Transverse colon (tissue), 4 donors: ENCODE measurements around the gene COL4A5. TPM values are rescaled to one million over a fixed set of nuclear protein-coding genes. Genes with fewer than 3 reads are reported as not detected.

Experiments
- DNase-seq: peaks from one replicate; pipeline ENCODE4 v3.0.0-alpha.2; 2019
- H3K27ac ChIP-seq, 4 donors: fragments of 200-600 bp; sonication (generic); 2 replicates each; pipeline ENCODE4 v1.5.1; 2016 to 2018; ENCODE audit warnings: inconsistent platforms in 4 of 4
- H3K27me3 ChIP-seq: fragments of 200-600 bp; sonication (generic); 2 replicates; pipeline ENCODE4 v1.5.1; 2017; ENCODE audit warnings: inconsistent platforms
- H3K36me3 ChIP-seq, 4 donors: fragments of 200-600 bp; sonication (generic); 2 replicates each; pipeline ENCODE4 v1.5.1; 2017 to 2019; ENCODE audit warnings: inconsistent platforms in 4 of 4
- H3K4me1 ChIP-seq, 4 donors: fragments of 200-600 bp; sonication (generic); 2 replicates each; pipeline ENCODE4 v1.5.1; 2017 to 2020; ENCODE audit warnings: inconsistent platforms in 4 of 4
- H3K4me3 ChIP-seq, 4 donors: fragments of 200-600 bp; sonication (generic); 1 replicate in 1 of 4; 2 replicates in 3 of 4; pipeline versions ENCODE4 v1.5.1 to v1.6.1; 2017 to 2019; ENCODE audit warnings: inconsistent platforms in 4 of 4
- H3K9me3 ChIP-seq, 2 donors: fragments of 200-600 bp; sonication (generic); 2 replicates each; pipeline ENCODE4 v1.5.1; 2017 to 2019; ENCODE audit warnings: inconsistent platforms in 2 of 2
- EP300 ChIP-seq: sonication (generic); formaldehyde crosslinking; IDR thresholded peaks from one replicate; pipeline ENCODE4 v1.6.1; 2017; ENCODE audit warnings: antibody characterized with exemption, low read depth
- POLR2A ChIP-seq: fragments of 450-650 bp; IDR thresholded peaks from one replicate; pipeline ENCODE4 v1.6.1; 2016; ENCODE audit warnings: antibody characterized with exemption, mild to moderate bottlenecking, moderate library complexity
- POLR2AphosphoS5 ChIP-seq, 3 donors: sonication (generic); formaldehyde crosslinking; IDR thresholded peaks; one replicate each; pipeline ENCODE4 v1.6.1; 2016; ENCODE audit warnings: antibody characterized with exemption in 3 of 3
- WGBS, 2 donors: methylation state at CpG; one replicate each; pipeline ENCODE4 v1.1.5; 2018; ENCODE audit warnings: low coverage in 1 of 2; 5-methylcytosine and 5-hydroxymethylcytosine counted together
- in situ Hi-C, 4 donors: fragments of 200-750 bp; cut with MboI; loops; one replicate each; pipeline versions ENCODE4 v1.15.0 to v1.15.1; 2017; ENCODE audit warnings: low sequenced_read_pairs in 3 of 4, low pct_ligation_motif_present in 1 of 4, low pct_unique_long_range_greater_than_20kb in 1 of 4
- intact Hi-C: fragments of 100-400 bp; cut with DNase I; formaldehyde crosslinking; loops from one replicate; pipeline ENCODE4 v1.15.1; 2023; ENCODE audit warnings: low total_unique reads
- total RNA-seq, 4 donors: library from RNA; depleted of rRNA; stranded (reverse); fragments of >200 nt; gene quantifications; one replicate each; pipeline ENCODE4 v1.1.0, GENCODE V29; 2016
- TF ChIP-seq, protein P1 (sequence below), 5 experiments: fragments of 200-600 bp in 3 of 5; fragments of 450-650 bp in 2 of 5; sonication (generic) in 3 of 5; IDR thresholded peaks; 1 replicate in 2 of 5; 2 replicates in 3 of 5; pipeline ENCODE4 v1.5.1; 2016 to 2017; ENCODE audit warnings: antibody characterized with exemption in 5 of 5, inconsistent platforms in 3 of 5, mild to moderate bottlenecking in 2 of 5, moderate library complexity in 1 of 5

COL4A5 gene
- total RNA-seq, 4 donors from 2014 or later, result 0.75 to 8.1 (median 2.8) TPM

DNA sequence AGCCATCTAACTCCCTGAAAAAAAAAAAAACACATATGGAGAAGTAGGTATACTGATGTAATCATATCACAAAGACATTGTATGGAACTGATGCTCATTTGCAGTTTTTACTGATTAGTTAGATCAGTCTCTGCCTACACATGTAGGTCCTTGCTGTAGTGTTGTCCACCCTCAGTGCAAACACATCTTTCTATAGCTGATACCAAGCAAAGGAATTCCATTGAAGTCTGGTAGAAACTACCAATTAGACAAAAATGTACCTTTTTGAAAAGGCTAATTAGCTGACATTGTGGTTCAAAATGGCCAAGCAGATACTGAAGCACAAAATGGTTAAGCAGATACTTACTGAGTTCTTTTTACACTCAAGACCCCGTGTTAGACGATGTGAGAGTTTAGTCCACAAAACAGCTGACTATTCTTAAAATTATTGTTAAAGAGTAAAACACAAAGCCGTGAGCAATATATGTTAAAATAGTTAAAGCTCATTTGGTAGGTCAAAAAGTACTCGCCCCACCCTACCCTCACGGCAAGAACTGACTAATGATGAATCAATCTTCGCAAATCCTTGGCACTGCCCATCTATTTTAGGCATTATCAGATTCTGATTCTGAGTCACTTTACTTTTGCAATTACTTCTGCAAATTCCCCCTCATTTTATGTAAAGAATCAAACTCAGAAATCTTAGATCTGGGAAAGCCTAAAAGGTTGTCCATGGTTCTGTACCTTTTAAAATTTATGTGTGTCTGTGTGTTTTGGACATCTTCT is 41.8 kb upstream of the COL4A5 start:
- intact Hi-C loops (no loop called here), in situ Hi-C loops (no loop called here)
- H3K9me3 ChIP-seq, result no peaks in the 10 kb centered on the region
- 70 to 100% methylated on average over 2 to 6 of the region's 6 CpGs for whole genome bisulfite sequencing, 2 donors
- DNase-seq, result no peak
- TF ChIP-seq EP300, result no peak
- TF ChIP-seq POLR2A, result no peak
- TF ChIP-seq, protein P1, sequence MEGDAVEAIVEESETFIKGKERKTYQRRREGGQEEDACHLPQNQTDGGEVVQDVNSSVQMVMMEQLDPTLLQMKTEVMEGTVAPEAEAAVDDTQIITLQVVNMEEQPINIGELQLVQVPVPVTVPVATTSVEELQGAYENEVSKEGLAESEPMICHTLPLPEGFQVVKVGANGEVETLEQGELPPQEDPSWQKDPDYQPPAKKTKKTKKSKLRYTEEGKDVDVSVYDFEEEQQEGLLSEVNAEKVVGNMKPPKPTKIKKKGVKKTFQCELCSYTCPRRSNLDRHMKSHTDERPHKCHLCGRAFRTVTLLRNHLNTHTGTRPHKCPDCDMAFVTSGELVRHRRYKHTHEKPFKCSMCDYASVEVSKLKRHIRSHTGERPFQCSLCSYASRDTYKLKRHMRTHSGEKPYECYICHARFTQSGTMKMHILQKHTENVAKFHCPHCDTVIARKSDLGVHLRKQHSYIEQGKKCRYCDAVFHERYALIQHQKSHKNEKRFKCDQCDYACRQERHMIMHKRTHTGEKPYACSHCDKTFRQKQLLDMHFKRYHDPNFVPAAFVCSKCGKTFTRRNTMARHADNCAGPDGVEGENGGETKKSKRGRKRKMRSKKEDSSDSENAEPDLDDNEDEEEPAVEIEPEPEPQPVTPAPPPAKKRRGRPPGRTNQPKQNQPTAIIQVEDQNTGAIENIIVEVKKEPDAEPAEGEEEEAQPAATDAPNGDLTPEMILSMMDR (IDR thresholded peaks at IDR 0.05), result no peak
- no peak for TF ChIP-seq POLR2AphosphoS5 (IDR thresholded peaks at IDR 0.05)
- no peaks in the 10 kb centered on the region for H3K4me1 ChIP-seq
- no peaks in the 10 kb centered on the region for H3K36me3 ChIP-seq
- no peak overlapping the region for H3K4me3 ChIP-seq
- H3K27me3 ChIP-seq, result no peaks in the 10 kb centered on the region
- no peak overlapping the region for H3K27ac ChIP-seq

DNA sequence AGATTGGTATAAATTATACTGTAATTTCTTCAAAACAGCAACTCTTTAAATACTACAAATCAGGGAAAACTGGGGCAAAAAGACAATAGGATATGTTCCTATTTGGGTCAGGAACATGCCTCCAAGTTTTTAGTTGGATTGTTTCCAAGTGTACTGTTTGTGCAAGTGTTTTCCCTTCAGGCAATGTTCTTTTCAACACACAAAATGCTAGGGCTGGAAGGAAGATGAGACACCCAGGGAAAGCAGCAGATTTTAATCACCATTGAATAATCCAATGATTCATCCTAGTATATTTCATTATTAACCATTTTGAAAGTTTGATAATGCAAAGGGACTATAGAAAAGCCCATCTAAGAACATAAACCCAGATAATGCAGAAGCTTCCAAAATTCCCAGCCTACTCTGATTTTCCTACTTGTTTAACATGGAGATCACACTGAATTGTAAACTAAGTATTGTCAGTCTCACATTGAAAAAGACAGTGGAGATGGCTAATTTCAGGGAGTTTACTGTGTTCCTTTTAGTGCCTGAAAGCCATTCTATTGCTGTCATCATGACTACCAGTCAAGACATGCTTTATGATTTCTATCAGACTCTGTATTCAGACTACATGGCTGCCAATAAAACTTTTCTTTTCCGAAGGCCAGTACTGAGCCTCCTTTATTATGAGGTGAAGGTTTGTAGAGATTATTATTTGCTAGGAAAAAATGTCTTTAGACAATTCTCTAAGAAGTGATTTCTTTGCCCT is 40.0 kb upstream of the COL4A5 start:
- H3K9me3 ChIP-seq, result no peaks in the 10 kb centered on the region
- intact Hi-C loops (no loop called here), in situ Hi-C loops (no loop called here)
- no peak overlapping the region for H3K4me3 ChIP-seq
- no peak for DNase-seq
- H3K4me1 ChIP-seq, result no peaks in the 10 kb centered on the region
- no peaks in the 10 kb centered on the region for H3K36me3 ChIP-seq
- WGBS, 2 donors, result 59% methylated on average over 1 of the region's 1 CpG; no CpG with 5 or more reads in 1 of the 2 donors
- no peak overlapping the region for H3K27ac ChIP-seq
- TF ChIP-seq, protein P1 (IDR thresholded peaks at IDR 0.05), result no peak
- TF ChIP-seq POLR2A (no peak), EP300 (no peak)
- no peaks in the 10 kb centered on the region for H3K27me3 ChIP-seq

DNA sequence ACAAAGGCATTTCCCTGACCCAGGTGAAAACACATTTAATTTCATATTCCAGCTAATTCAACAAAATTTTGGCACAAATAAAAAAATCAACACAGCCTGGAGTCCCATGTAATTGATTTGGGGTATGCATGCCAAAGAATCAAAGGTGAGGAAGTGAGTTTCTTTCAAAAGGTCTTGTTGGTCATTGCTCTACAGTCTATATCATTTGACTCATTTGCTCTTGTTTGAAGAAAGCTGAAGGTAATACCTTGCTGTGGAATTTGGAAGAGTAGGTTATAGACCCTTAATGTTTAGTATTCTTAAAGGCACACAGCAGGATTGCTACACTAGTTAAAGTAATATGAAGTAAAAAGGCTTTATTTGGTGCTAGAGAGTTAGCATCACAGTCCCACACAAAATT is 26.9 kb upstream of the COL4A5 start:
- no peak for DNase-seq
- in situ Hi-C loops (no loop called here), intact Hi-C loops (no loop called here)
- H3K27me3 ChIP-seq, result no peaks in the 10 kb centered on the region
- no peaks in the 10 kb centered on the region for H3K4me1 ChIP-seq
- H3K36me3 ChIP-seq, result no peaks in the 10 kb centered on the region
- H3K9me3 ChIP-seq, result no peaks in the 10 kb centered on the region
- TF ChIP-seq POLR2AphosphoS5 (IDR thresholded peaks at IDR 0.05) (no peak), POLR2A (no peak), EP300 (no peak)
- TF ChIP-seq, protein P1 (IDR thresholded peaks at IDR 0.05), result no peak
- no peak overlapping the region for H3K4me3 ChIP-seq
- H3K27ac ChIP-seq, result no peak overlapping the region

DNA sequence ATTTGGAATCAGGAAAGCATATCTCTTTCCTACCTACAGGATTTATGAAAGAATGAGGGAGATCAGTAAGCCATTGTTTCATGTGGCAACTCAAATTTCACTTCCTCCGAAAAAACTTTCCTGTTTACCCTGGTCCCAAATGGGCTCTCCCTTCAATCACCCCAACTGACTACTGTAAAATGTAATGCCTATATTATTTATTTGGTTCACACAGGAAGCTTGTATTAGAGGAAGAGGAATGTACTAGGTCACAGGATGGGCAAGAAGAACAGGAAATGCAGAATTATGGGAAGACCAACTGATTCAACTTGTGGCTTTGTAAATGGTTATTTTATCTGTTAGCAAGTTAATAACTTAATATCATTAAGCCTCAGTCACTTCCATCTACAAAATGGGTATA is 24.5 kb upstream of the COL4A5 start:
- no peak for TF ChIP-seq POLR2AphosphoS5 (IDR thresholded peaks at IDR 0.05)
- no peak for TF ChIP-seq POLR2A
- TF ChIP-seq EP300, result no peak
- TF ChIP-seq, protein P1 (IDR thresholded peaks at IDR 0.05), result no peak
- Histone ChIP-seq H3K36me3 (no peaks in the 10 kb centered on the region), H3K4me1 (no peaks in the 10 kb centered on the region), H3K27me3 (no peaks in the 10 kb centered on the region), H3K9me3 (no peaks in the 10 kb centered on the region), H3K4me3 (no peak overlapping the region), H3K27ac (no peak overlapping the region)
- intact Hi-C loops, result no loop called here
- DNase-seq, result no peak
- 77% methylated on average over 1 of the region's 1 CpG; no CpG with 5 or more reads in 1 of the 2 donors for WGBS, 2 donors
- in situ Hi-C loops, result no loop called here
